ENCODE measurements around the gene CSNK1G2.

DNA sequence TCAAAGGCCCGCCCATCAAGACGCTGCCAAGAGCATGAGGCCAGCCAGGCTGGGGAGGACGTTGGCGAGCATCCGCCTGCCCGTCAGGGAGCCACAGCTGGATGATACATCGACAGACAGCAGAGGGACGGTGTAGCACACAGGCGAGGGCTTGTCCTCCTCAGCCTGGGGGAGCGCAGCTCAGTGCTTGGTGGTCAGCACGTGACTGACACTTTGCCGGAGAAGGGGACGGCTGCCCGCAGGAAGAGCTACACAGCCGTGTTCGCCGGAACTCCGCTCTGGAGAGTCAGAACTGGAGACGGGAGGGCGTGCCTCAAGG is 34.1 kb downstream of the CSNK1G2 start:
- TF ChIP-seq CTCF (IDR thresholded peaks at IDR 0.05) (no peak), ZFX (IDR thresholded peaks at IDR 0.05; ENCODE audit: borderline replicate concordance) (no peak)
